HUES6 (cell line): ENCODE results near the gene SPTY2D1.
A peak's percentile ranks its signal among the peaks of the same experiment; 100 is the strongest.

ENCODE experiments used
- H3K27ac ChIP-seq: 2 replicates; pipeline ENCODE4 v1.7.0; 2013; ENCODE audit warnings: low read depth, mild to moderate bottlenecking, low read length, inconsistent platforms
- H3K27me3 ChIP-seq: 2 replicates; pipeline ENCODE4 v1.6.1; 2013; ENCODE audit warnings: low read length; ENCODE audit not compliant: control insufficient read depth, insufficient read depth
- H3K36me3 ChIP-seq: 2 replicates; pipeline ENCODE4 v1.6.1; 2013; ENCODE audit warnings: low read length; ENCODE audit not compliant: control insufficient read depth, insufficient read depth
- H3K4me1 ChIP-seq: 2 replicates; pipeline ENCODE4 v1.6.1; 2013; ENCODE audit warnings: low read length; ENCODE audit not compliant: control insufficient read depth, insufficient read depth
- H3K4me3 ChIP-seq: 2 replicates; pipeline ENCODE4 v1.5.1; 2013; ENCODE audit warnings: low read depth, low read length
- H3K9ac ChIP-seq: one replicate; pipeline ENCODE4 v1.6.1; 2013; ENCODE audit warnings: mild to moderate bottlenecking, low read length
- H3K9me3 ChIP-seq: 2 replicates; pipeline ENCODE4 v1.6.1; 2013; ENCODE audit warnings: low read depth, low read length; ENCODE audit not compliant: control insufficient read depth, insufficient read depth

The SPTY2D1 gene

DNA sequence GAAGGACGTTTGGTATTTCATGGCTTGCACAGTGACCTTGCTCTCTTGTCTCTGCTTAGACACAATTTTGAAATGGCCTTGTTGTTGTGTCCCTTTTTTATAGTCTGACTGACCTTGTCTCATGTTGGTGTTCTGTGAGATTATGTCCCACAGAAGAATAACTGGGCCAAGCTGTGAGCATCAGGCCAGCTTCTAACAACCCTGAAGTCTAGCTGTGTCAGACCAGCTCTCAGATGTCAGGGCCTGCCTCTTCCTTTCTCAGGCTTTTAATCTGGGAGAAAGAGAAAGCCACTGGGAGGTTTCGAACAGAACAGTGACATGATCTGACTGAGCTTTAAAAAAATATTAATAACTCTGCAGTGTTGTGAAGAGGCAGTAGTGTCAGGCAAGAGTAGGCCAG is 43.6 kb downstream of the SPTY2D1 start:
- Histone ChIP-seq H3K9ac (no peak overlapping the region), H3K36me3 (peaks cover 6% of the 10 kb centered on the region), H3K27me3 (no peaks in the 10 kb centered on the region), H3K27ac (no peak overlapping the region), H3K9me3 (no peaks in the 10 kb centered on the region), H3K4me3 (no peak overlapping the region), H3K4me1 (peaks cover 14% of the 10 kb centered on the region)

DNA sequence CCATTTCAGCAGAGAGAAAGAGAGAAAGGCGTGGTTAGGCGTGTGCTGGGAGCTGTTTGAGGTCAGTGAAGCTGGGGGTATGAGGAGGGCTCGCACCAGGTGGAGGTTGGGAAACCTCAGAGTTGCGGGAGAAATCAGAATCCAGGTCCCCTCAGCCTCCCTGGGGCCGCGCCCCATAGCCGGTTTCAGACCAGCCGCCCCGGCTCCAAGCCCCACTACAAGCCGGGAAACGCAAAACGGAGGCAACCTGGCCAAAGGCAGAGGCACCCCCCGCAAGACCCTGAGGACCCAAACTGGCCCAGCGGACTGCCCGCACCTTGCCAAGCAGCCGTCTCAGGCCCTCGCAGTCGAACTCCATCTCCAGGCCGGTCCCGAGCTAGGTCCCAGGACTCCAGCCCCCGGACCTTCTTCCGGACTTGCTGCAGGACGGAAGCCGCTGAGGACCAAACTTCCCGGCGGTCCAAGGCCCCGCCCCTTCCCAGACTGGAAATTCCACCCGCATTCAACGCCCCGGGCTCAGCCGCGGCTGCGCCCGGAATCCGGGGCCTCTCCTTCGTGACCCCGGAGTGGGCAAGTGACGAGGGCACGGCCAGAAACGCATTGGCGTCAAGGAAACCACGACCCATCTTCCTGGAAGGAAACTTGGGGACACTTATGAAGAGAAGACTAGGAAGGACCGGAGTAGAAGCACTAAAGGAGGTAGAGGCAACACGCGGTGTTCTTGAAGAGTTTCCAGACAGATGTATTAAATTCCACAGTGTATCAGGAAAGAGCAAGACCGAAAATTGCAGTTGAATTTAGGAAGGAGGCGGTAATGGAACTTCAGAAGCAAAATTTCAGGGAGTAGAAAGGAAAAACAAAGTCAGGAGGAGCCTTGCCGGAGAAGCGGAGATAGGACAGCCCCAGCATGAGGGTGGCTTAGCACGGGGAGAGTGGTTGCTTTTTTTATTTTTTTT is 45.6 kb downstream of the SPTY2D1 start, which contains the start of gene UEVLD:
TSS of gene UEVLD (minus strand) at position 438 of the 956 bp plus-strand sequence. CDS start at position 358, 80 bp downstream.
- peak within 1 kb of the TSS; percentile 97 for H3K4me3 ChIP-seq
- H3K9ac ChIP-seq: peak within 1 kb of the TSS; percentile 87
- no peaks in the 10 kb centered on the region for H3K36me3 ChIP-seq
- H3K4me1 ChIP-seq: peaks cover 14% of the 10 kb centered on the region
- no peaks in the 10 kb centered on the region for H3K9me3 ChIP-seq
- H3K27me3 ChIP-seq: no peaks in the 10 kb centered on the region
- H3K27ac ChIP-seq: peak within 1 kb of the TSS; percentile 81

DNA sequence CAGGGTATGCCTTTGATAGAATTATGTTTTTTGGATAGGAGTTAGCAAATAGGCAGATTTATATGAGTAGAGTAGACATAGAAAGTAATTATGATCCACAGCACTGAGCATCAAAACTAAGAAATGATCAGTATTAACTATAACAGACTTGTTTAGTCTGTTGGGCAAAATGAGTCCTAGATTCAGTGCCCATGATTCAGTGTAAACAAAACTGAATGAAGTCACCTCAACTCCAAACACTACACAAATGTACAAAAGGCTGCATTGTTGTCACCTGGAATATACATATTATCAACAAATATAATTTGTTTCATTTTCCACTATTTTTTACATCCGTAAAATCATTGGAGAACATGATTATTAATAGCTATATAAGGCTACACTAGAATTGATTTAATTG is 52.3 kb downstream of the SPTY2D1 start:
- H3K27ac ChIP-seq: no peak overlapping the region
- H3K9me3 ChIP-seq: no peaks in the 10 kb centered on the region
- no peaks in the 10 kb centered on the region for H3K27me3 ChIP-seq
- no peaks in the 10 kb centered on the region for H3K4me1 ChIP-seq
- H3K4me3 ChIP-seq: no peak overlapping the region
- no peaks in the 10 kb centered on the region for H3K36me3 ChIP-seq
- no peak overlapping the region for H3K9ac ChIP-seq

DNA sequence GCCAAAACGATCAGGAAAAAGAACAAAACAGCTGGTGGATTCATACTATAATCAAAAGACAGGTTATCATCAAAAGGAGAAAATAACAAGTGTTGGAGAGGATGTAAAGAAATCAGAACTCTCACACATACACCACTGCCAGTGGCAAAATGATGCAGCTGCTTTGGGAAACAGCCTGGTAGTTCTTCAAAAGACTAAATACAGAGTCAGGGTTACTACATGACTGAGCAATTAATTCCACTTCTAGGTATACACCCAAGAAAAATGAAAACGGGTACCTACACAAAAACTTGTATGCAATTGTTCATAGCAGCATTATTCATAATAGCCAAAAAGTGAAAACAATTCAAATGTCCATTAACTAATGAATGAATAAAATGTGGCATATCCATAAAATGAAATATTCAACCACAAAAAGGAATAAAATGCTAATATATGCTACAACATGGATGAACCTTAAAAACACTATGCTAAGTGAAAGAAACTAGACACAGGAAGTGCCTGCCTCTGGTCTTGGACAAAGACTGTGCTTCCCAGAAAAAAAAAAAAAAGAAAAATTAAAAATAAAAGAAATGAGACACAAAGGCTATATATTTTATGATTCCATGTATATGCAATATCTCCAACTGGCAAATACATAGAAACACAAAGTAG is 53.9 kb downstream of the SPTY2D1 start:
- Histone ChIP-seq H3K27ac (no peak overlapping the region), H3K9ac (no peak overlapping the region), H3K4me3 (no peak overlapping the region), H3K27me3 (no peaks in the 10 kb centered on the region), H3K4me1 (no peaks in the 10 kb centered on the region), H3K9me3 (no peaks in the 10 kb centered on the region), H3K36me3 (peaks cover 6% of the 10 kb centered on the region)

DNA sequence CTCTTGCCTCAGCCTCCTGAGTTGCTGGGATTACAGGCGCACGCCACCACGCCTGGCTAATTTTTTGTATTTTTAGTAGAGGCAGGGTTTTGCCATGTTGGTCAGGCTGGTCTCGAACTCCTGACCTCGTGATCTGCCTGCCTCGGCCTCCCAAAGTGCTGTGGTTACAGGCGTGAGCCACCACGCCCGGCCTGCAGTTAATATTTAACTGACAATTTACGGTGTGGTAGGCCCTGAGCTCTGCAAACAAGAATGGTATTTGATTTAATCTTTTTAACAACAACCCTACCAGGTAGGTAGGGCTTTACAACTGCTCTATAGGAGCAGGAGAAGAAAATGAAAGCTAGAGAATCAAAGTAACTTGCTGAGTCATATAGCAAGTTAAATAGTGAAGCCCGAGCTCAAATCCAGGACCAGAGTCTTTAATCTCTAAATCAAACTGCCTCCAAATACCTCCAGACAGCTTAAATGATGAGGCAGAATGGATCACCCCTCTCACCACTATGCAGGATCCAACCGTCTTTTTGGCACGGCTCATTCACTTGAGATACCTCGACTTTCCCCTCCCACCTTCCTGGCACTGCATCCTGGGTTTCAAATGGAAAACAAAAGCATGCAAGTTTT is 55.1 kb downstream of the SPTY2D1 start:
- H3K9ac ChIP-seq: no peak overlapping the region
- H3K4me3 ChIP-seq: no peak overlapping the region
- no peaks in the 10 kb centered on the region for H3K27me3 ChIP-seq
- H3K27ac ChIP-seq: no peak overlapping the region; the same call in 1 of the 2 replicates
- H3K36me3 ChIP-seq: peaks cover 15% of the 10 kb centered on the region
- H3K4me1 ChIP-seq: no peaks in the 10 kb centered on the region
- H3K9me3 ChIP-seq: no peaks in the 10 kb centered on the region

DNA sequence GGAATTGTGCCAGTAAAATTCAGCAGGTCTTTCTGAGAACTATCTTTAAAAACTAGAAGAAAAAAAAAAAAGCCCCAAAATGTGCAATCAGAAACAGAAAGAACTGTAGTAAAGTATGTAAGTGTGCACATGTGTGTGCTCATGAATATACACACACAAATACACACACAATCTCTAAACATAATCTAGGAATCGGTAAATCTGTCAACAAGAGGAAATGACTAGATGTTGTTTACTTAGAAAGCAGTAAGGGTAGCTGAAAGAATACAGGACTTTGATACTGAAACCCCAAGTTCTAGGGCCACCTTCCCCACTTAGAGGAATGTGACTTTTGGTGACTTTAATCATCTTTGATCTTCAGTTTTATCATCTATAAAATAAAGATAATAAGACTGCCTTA is 58.8 kb downstream of the SPTY2D1 start:
- Histone ChIP-seq H3K9me3 (no peaks in the 10 kb centered on the region), H3K4me3 (no peak overlapping the region), H3K4me1 (no peaks in the 10 kb centered on the region), H3K27me3 (no peaks in the 10 kb centered on the region), H3K36me3 (peaks cover 21% of the 10 kb centered on the region), H3K9ac (no peak overlapping the region), H3K27ac (no peak overlapping the region)

DNA sequence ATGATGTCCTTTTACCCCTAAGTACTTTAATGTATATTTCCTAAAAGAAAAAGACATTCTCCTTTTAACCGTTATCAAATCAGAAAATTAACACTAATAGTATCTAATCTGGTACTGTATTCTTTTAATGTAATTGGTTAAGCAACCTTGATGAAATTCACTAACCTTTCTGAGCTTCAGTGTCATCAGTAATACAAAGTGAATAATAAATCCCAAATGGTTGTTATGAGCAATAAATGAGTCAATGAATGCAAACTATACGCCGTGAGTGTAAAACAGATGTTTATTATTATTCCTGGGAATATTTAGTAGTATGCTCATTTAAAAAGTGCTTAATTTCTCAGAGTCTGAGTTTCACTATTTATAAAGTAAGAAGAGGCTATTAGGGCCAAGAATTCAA is 67.1 kb downstream of the SPTY2D1 start:
- Histone ChIP-seq H3K4me1 (no peaks in the 10 kb centered on the region), H3K36me3 (peaks cover 19% of the 10 kb centered on the region; the same call in 1 of the 2 replicates), H3K9me3 (no peaks in the 10 kb centered on the region), H3K27me3 (no peaks in the 10 kb centered on the region), H3K27ac (no peak overlapping the region), H3K4me3 (no peak overlapping the region), H3K9ac (no peak overlapping the region)

DNA sequence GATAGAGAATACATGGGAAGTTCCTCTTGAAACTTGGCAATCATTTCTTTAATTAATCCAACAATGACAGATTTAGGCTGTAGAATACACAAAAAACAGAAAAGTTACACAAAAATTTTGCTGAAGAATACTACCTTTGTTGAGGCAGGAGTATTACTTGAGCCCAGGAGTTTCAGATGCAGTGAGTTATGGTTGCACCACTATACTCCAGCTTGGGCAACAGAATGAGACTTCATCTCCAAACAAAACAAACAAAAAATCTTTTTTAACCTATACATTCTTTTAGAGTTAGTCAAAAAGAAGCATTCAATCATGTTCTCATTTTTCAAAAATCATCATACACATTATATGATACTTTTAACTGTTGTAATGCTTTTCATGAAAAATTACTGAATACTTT is 67.7 kb downstream of the SPTY2D1 start:
- H3K4me3 ChIP-seq: no peak overlapping the region
- no peak overlapping the region for H3K9ac ChIP-seq
- H3K36me3 ChIP-seq: peaks cover 16% of the 10 kb centered on the region; the same call in 1 of the 2 replicates
- H3K27me3 ChIP-seq: no peaks in the 10 kb centered on the region
- no peaks in the 10 kb centered on the region for H3K4me1 ChIP-seq
- H3K27ac ChIP-seq: no peak overlapping the region
- no peaks in the 10 kb centered on the region for H3K9me3 ChIP-seq

DNA sequence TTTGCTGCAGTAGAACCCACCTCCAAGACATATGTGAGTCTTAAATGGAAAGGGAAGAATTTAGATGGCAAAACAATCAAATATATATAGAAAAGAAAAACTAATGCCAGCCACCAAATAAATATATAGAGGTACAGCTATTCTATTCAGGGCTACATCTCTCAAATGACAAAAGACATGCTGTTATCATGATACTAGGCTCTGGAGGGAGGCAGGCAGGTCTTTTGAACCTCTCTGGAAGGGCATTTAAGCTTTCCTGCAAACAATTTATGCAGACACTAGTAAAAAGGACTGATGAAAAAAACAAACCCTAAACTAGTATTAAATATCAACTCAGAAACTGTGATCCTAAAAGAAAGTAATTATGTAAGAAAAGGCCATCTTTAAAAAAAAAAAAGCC is 70.0 kb downstream of the SPTY2D1 start:
- Histone ChIP-seq H3K4me3 (no peak overlapping the region), H3K4me1 (no peaks in the 10 kb centered on the region), H3K9me3 (no peaks in the 10 kb centered on the region), H3K9ac (no peak overlapping the region), H3K27ac (no peak overlapping the region), H3K27me3 (no peaks in the 10 kb centered on the region), H3K36me3 (peaks cover 18% of the 10 kb centered on the region)

DNA sequence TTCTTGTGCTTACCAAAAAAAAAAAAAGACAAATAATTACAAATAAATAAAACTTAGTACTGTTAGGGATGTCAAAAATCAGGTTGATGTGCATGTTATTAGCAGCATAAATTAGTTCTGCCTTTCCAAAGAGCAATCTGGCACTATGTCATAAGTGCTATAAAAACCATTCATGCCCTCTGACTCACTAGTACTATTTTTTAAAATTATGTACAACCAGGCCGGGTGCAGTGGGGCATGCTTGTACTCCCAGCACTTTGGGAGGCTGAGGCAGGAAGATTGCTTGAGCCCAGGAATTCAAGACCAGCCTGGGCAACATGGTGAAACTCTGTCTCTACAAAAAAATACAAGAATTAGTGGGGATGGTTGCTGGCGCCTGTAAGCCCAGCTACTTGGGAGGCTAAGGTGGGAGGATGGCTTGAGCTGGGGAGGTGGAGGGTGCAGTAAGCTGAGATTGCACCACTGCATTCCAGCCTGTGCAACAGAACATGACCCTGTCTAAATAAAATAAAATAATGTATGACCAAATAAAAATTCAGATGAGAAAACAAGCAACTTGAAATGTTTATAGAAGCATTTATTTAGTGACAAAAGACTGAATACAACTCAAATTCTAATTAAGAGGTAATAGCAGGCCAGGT is 70.9 kb downstream of the SPTY2D1 start:
- H3K27ac ChIP-seq: no peak overlapping the region
- H3K27me3 ChIP-seq: no peaks in the 10 kb centered on the region
- peaks cover 19% of the 10 kb centered on the region for H3K36me3 ChIP-seq
- H3K4me3 ChIP-seq: no peak overlapping the region
- H3K9ac ChIP-seq: no peak overlapping the region
- H3K4me1 ChIP-seq: no peaks in the 10 kb centered on the region
- H3K9me3 ChIP-seq: no peaks in the 10 kb centered on the region
